ENCODE data around the gene RUFY3. TPM values are rescaled to one million over a fixed set of nuclear protein-coding genes. Genes with fewer than 3 reads are reported as not detected.
A peak's percentile ranks its signal among the peaks of the same experiment; 100 is the strongest.

Gene RUFY3
- polyA plus RNA-seq, 3 donors = 11.1 to 37.3 (median 12.5) TPM

DNA sequence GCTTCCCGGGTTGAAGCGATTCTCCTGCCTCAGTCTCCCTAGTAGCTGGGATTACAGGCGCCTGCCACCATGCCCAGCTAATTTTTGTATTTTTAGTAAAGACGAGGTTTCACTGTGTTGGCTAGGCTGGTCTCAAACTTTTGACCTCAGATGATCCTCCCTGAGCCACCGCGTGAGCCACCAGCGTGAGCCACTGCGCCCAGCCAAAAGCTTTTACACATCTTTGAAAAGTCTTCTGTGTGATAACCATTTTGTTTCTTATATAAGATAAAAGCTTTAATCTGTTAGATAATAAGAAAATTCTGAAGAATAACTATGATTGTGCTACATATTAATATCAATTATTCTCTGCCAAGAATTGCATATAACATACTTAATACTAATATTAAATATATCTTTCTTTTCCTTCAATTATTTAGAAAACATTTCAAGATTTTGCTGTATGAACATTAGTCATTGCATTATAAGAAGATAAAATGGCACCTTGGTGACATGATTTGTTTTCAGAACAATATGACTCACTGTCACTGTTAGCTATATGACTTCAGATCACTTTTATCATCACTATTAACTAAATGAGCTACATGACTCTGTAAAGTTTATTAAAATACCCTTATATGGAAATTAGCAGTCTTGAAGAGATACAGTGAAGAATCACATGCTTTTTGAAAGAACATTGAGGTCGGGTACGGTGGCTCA is 33.4 kb downstream of the RUFY3 start:
- no peaks in the 10 kb centered on the region for H3K36me3 ChIP-seq (replicated peaks in 1 of 2; ENCODE audit: control insufficient read depth in 1 of 2, insufficient read depth in 2 of 2, low read length in 2 of 2)
- H3K27me3 Mint-ChIP-seq (ENCODE audit: low read depth in 3 of 3) = no peaks in the 10 kb centered on the region
- H3K4me1 Mint-ChIP-seq = peaks cover 45% of the 10 kb centered on the region
- H3K9ac ChIP-seq (ENCODE audit: insufficient read depth, low read length, poor library complexity, severe bottlenecking) = peak overlapping the region; percentile 29
- intact Hi-C loops (cut with micrococcal nuclease) = loop anchor here (5.0 to 10.0 kb wide), 2 partner anchors 38 to 50 kb away; no protein-coding TSS in a partner anchor
- H3K27ac Mint-ChIP-seq = peak overlapping the region; percentile 78 to 95 (median 94)
- H2AFZ ChIP-seq (ENCODE audit: insufficient read depth, low read depth, low read length, poor library complexity, severe bottlenecking) = peak overlapping the region; percentile 31
- peaks cover 20 to 27% of the 10 kb centered on the region in 2 donors for H3K4me1 ChIP-seq (ENCODE audit: control insufficient read depth in 1 of 2, insufficient read depth in 2 of 2, low read length in 2 of 2)
- TF ChIP-seq, protein P1, sequence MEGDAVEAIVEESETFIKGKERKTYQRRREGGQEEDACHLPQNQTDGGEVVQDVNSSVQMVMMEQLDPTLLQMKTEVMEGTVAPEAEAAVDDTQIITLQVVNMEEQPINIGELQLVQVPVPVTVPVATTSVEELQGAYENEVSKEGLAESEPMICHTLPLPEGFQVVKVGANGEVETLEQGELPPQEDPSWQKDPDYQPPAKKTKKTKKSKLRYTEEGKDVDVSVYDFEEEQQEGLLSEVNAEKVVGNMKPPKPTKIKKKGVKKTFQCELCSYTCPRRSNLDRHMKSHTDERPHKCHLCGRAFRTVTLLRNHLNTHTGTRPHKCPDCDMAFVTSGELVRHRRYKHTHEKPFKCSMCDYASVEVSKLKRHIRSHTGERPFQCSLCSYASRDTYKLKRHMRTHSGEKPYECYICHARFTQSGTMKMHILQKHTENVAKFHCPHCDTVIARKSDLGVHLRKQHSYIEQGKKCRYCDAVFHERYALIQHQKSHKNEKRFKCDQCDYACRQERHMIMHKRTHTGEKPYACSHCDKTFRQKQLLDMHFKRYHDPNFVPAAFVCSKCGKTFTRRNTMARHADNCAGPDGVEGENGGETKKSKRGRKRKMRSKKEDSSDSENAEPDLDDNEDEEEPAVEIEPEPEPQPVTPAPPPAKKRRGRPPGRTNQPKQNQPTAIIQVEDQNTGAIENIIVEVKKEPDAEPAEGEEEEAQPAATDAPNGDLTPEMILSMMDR (IDR thresholded peaks at IDR 0.05) = no peak
- no peaks in the 10 kb centered on the region for H3K27me3 ChIP-seq (ENCODE audit: control insufficient read depth in 2 of 2, insufficient read depth in 2 of 2, low read length in 2 of 2)
- H4K20me1 ChIP-seq (ENCODE audit: insufficient read depth, low read length) = no peaks in the 10 kb centered on the region
- H3K79me2 ChIP-seq (ENCODE audit: insufficient read depth, low read length) = peaks cover 44% of the 10 kb centered on the region
- peak overlapping the region; percentile 76 to 78 for H3K27ac ChIP-seq (ENCODE audit: low read depth in 1 of 2, low read length in 2 of 2)
- peaks cover 3 to 5% of the 10 kb centered on the region in 2 donors for H3K36me3 Mint-ChIP-seq
- H3K4me2 ChIP-seq (replicated peaks; ENCODE audit: extremely low read depth, low read length, poor library complexity, severe bottlenecking) = peak overlapping the region; percentile 57
- H3K9me3 Mint-ChIP-seq = peaks cover 0 to 5% (median 0%) of the 10 kb centered on the region in 7 donors
- 87% methylated on average over 3 of the region's 10 CpGs for WGBS (ENCODE audit: insufficient coverage)
- no peaks in the 10 kb centered on the region for H3K9me3 ChIP-seq (replicated peaks in 1 of 2; ENCODE audit: control insufficient read depth in 1 of 2, insufficient read depth in 1 of 2, low read length in 2 of 2)
- peak overlapping the region in 1 of 3 experiments; percentile 48 for H3K4me3 ChIP-seq (replicated peaks in 1 of 3; ENCODE audit: low read depth in 2 of 3, low read length in 3 of 3)
- DNase-seq = peak; percentile 21 to 62 (median 44)
- H3K4me3 Mint-ChIP-seq = peak overlapping the region; percentile 34 to 72

DNA sequence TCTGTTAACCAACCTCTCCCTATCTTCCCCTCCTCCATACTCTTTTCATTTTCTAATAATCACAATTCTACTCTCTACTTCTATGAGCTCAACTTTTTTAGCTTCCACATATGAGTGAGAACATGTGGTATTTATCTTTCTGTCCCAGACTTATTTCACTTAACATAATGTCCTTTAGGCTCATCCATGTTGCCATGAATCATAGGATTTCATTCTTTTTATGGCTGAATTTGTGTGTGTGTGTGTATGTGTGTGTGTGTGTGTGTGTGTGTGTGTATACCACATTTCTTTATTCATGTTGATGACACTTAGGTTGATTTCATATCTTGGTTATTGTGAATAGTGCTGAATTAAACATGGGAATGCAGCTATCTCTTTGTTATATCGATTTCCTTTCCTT is 37.4 kb downstream of the RUFY3 start:
- no peak for DNase-seq
- Histone ChIP-seq H3K4me2 (replicated peaks; ENCODE audit: extremely low read depth, low read length, poor library complexity, severe bottlenecking) (peak overlapping the region; percentile 35), H3K4me1 (ENCODE audit: control insufficient read depth in 1 of 2, insufficient read depth in 2 of 2, low read length in 2 of 2) (peaks cover 8 to 9% of the 10 kb centered on the region in 2 donors), H3K79me2 (ENCODE audit: insufficient read depth, low read length) (peaks cover 28% of the 10 kb centered on the region), H3K27ac (ENCODE audit: low read depth in 1 of 2, low read length in 2 of 2) (no peak overlapping the region), H3K36me3 (replicated peaks in 1 of 2; ENCODE audit: control insufficient read depth in 1 of 2, insufficient read depth in 2 of 2, low read length in 2 of 2) (peaks cover 0 to 19% of the 10 kb centered on the region in 2 donors), H3K4me3 (replicated peaks in 1 of 3; ENCODE audit: low read depth in 2 of 3, low read length in 3 of 3) (peak overlapping the region in 2 of 3 experiments; percentile 21 to 29), H4K20me1 (ENCODE audit: insufficient read depth, low read length) (peaks cover 3% of the 10 kb centered on the region), H2AFZ (ENCODE audit: insufficient read depth, low read depth, low read length, poor library complexity, severe bottlenecking) (no peak overlapping the region), H3K27me3 (ENCODE audit: control insufficient read depth in 2 of 2, insufficient read depth in 2 of 2, low read length in 2 of 2) (no peaks in the 10 kb centered on the region), H3K9me3 (replicated peaks in 1 of 2; ENCODE audit: control insufficient read depth in 1 of 2, insufficient read depth in 1 of 2, low read length in 2 of 2) (no peaks in the 10 kb centered on the region), H3K9ac (ENCODE audit: insufficient read depth, low read length, poor library complexity, severe bottlenecking) (no peak overlapping the region)
- peak overlapping the region in 3 of 7 donors; percentile 12 to 51 (median 23) for H3K27ac Mint-ChIP-seq
- H3K9me3 Mint-ChIP-seq = peaks cover 0 to 5% (median 0%) of the 10 kb centered on the region in 7 donors
- WGBS (ENCODE audit: insufficient coverage) = no CpG with 5 or more reads among the region's 1 CpG
- H3K36me3 Mint-ChIP-seq = peaks cover 14 to 18% of the 10 kb centered on the region in 2 donors
- no peaks in the 10 kb centered on the region for H3K27me3 Mint-ChIP-seq (ENCODE audit: low read depth in 3 of 3)
- intact Hi-C loops (cut with micrococcal nuclease) = loop anchor here in 1 of 2 donors (10.0 kb wide), 1 partner anchor 54 kb away; no protein-coding TSS in a partner anchor
- peaks cover 26% of the 10 kb centered on the region for H3K4me1 Mint-ChIP-seq
- H3K4me3 Mint-ChIP-seq = peak overlapping the region; percentile 47 to 84
- TF ChIP-seq, protein P1 (IDR thresholded peaks at IDR 0.05) = no peak

Measured in CD14-positive monocyte (primary cell).